ENCODE measurements around the gene PCDHGA10.
"Not testable (repeated sequence)": the region's sequence is repeated elsewhere in the genome, so short reads cannot be mapped to it uniquely, and the experiment has no call there.

The PCDHGA10 gene

GRCh38 chr5:141412854-141413539, at the start of gene PCDHGA10:
Gene PCDHGA10 (plus strand): TSS chr5:141412987. CDS start chr5:141413176, 189 bp downstream.
- peak; percentile 17 for DNase-seq (ENCODE audit: low read depth)

- DNase-seq (ENCODE audit: low read depth), result no peak
Measured at GRCh38 chr5:141363952-141364660, 48.7 kb upstream of the PCDHGA10 start, which contains the start of gene PCDHGA5. Gene PCDHGA5 (plus strand): TSS chr5:141364162. CDS start chr5:141364331, 169 bp downstream.

GRCh38 chr5:141366016-141366896, 46.5 kb upstream of the PCDHGA10 start:
- no peak for DNase-seq (ENCODE audit: low read depth)

- DNase-seq (ENCODE audit: low read depth), result no peak
Measured at GRCh38 chr5:141369994-141370848, 42.6 kb upstream of the PCDHGA10 start, which contains the start of gene PCDHGB3. Gene PCDHGB3 (plus strand): TSS chr5:141370242. CDS start chr5:141370395, 153 bp downstream.

- no peak for DNase-seq (ENCODE audit: low read depth)
Measured at GRCh38 chr5:141371572-141372475, 41.0 kb upstream of the PCDHGA10 start.

- no peak for DNase-seq (ENCODE audit: low read depth)
Measured at GRCh38 chr5:141373673-141374317, 39.0 kb upstream of the PCDHGA10 start, which contains the start of gene PCDHGA6. Gene PCDHGA6 (plus strand): TSS chr5:141373891. CDS start chr5:141374084, 193 bp downstream.

- no peak for DNase-seq (ENCODE audit: low read depth)
Measured at GRCh38 chr5:141374627-141375026, 38.2 kb upstream of the PCDHGA10 start.

GRCh38 chr5:141375444-141376155, 37.2 kb upstream of the PCDHGA10 start:
- DNase-seq (ENCODE audit: low read depth), result not testable (repeated sequence)

GRCh38 chr5:141382469-141383294, 30.1 kb upstream of the PCDHGA10 start, which contains the start of gene PCDHGA7:
Gene PCDHGA7 (plus strand): TSS chr5:141382742. CDS start chr5:141382900, 158 bp downstream.
- no peak for DNase-seq (ENCODE audit: low read depth)

GRCh38 chr5:141383345-141383744, 29.4 kb upstream of the PCDHGA10 start:
- no peak for DNase-seq (ENCODE audit: low read depth)

GRCh38 chr5:141384471-141385267, 28.1 kb upstream of the PCDHGA10 start:
- no peak for DNase-seq (ENCODE audit: low read depth)

- not testable (repeated sequence) for DNase-seq (ENCODE audit: low read depth)
Measured at GRCh38 chr5:141387557-141388311, 25.1 kb upstream of the PCDHGA10 start, which contains the start of gene PCDHGB4. Gene PCDHGB4 (plus strand): TSS chr5:141387698. CDS start chr5:141387885, 187 bp downstream.

GRCh38 chr5:141388661-141389060, 24.1 kb upstream of the PCDHGA10 start:
- DNase-seq (ENCODE audit: low read depth), result no peak

- DNase-seq (ENCODE audit: low read depth), result no peak
Measured at GRCh38 chr5:141389153-141390042, 23.4 kb upstream of the PCDHGA10 start.

All from activated T-helper 9 cell treated with anti-CD3 and anti-CD28 coated beads, Interleukin-2, amount 50 U/mL, for 16 hours (primary cell).